ENCODE data around the gene CYB561D1.

DNA sequence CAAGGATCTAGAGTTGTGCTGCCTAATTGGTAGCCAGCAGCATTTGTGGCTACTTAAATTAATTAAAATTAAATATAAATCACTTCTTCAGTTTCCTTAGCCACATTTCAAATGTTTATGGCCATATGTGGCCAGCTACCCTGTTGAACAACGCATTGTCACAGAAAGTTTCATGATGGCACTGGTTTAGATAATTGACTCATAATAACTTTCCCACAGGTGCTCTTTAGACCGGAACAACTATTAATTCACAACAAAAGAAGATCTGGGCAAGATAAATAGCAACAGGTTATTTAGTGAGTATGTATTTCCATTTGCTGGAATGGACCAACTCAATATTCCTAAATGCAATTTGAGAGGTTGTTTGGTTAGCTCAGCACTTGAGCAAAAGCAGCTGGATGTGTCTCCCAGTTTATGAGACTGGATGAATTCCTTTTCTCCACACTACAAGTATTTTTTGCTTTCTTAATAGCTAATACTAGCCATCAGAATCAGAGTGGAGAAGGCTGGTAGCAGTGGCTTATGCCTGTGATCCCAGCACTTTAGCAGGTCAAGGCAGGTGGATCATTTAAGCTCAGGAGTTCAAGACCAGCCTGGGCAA is 19.3 kb downstream of the CYB561D1 start:
- TF ChIP-seq, protein P1, sequence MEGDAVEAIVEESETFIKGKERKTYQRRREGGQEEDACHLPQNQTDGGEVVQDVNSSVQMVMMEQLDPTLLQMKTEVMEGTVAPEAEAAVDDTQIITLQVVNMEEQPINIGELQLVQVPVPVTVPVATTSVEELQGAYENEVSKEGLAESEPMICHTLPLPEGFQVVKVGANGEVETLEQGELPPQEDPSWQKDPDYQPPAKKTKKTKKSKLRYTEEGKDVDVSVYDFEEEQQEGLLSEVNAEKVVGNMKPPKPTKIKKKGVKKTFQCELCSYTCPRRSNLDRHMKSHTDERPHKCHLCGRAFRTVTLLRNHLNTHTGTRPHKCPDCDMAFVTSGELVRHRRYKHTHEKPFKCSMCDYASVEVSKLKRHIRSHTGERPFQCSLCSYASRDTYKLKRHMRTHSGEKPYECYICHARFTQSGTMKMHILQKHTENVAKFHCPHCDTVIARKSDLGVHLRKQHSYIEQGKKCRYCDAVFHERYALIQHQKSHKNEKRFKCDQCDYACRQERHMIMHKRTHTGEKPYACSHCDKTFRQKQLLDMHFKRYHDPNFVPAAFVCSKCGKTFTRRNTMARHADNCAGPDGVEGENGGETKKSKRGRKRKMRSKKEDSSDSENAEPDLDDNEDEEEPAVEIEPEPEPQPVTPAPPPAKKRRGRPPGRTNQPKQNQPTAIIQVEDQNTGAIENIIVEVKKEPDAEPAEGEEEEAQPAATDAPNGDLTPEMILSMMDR (optimal IDR thresholded peaks at IDR 0.05 in 1 of 3, IDR thresholded peaks at IDR 0.05 in 1 of 3, conservative IDR thresholded peaks at IDR 0.05 in 1 of 3; ENCODE audit: extremely low read depth in 1 of 3, insufficient read depth in 2 of 3, low read length in 3 of 3), result no peak
- TF ChIP-seq EZH2 (IDR thresholded peaks at IDR 0.05; ENCODE audit: low read length), result no peak

Data from keratinocyte (primary cell).